Measurements from ENCODE around the gene SLC7A10.

DNA sequence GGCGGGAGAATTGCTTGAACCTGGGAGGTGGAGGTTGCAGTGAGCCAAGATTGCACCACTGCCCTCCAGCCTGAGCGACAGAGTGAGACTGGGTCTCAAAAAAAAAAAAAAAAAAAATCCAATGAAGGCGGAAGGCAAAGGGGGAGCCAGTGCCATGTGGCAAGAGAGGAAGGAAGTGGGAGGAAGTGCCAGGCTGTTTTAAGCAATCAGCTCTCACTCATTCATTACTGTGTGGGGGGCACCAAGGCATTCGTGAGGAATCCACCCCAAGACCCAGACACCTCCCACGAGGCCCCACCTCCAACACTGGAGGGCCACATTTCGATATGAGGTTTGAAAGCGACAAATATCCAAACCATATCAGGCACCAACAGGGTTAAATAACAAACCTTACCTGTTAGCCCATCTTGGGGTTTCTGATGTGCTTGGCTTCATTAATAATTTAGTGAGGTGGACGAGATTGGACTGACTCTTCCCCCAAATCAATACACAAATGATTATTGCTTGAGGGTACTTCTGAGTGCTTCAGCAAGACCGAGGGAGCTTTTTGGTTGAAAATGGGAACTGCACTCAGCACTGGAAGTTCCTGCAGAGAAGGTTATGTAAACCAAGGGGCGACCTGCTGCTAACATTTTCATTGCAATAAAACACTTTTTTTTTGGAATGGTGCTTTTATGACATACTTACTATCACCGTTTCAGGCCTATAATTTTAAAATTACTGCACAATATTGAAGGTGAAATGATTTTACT is 39.0 kb downstream of the SLC7A10 start:
- TF ChIP-seq, protein P1, sequence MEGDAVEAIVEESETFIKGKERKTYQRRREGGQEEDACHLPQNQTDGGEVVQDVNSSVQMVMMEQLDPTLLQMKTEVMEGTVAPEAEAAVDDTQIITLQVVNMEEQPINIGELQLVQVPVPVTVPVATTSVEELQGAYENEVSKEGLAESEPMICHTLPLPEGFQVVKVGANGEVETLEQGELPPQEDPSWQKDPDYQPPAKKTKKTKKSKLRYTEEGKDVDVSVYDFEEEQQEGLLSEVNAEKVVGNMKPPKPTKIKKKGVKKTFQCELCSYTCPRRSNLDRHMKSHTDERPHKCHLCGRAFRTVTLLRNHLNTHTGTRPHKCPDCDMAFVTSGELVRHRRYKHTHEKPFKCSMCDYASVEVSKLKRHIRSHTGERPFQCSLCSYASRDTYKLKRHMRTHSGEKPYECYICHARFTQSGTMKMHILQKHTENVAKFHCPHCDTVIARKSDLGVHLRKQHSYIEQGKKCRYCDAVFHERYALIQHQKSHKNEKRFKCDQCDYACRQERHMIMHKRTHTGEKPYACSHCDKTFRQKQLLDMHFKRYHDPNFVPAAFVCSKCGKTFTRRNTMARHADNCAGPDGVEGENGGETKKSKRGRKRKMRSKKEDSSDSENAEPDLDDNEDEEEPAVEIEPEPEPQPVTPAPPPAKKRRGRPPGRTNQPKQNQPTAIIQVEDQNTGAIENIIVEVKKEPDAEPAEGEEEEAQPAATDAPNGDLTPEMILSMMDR (IDR thresholded peaks at IDR 0.05; ENCODE audit: low read length) = no peak
- TF ChIP-seq EZH2 (optimal IDR thresholded peaks at IDR 0.05; ENCODE audit: low read depth, low read length) = no peak
- TF ChIP-seq EZH2phosphoT487 (IDR thresholded peaks at IDR 0.05; ENCODE audit: low read length) = no peak

Data from MM.1S (cell line).